Measurements from ENCODE around the gene RHBDF1. TPM values are rescaled to one million over a fixed set of nuclear protein-coding genes. Genes with fewer than 3 reads are reported as not detected.
A peak's percentile ranks its signal among the peaks of the same experiment; 100 is the strongest.

Gene RHBDF1
- total and polyA plus RNA-seq, 9 of the 15 experiments (the other 6 are each of a cell fraction or from before 2014, with no cell fraction given) = 1.0 to 8.2 (median 4.2) TPM

DNA sequence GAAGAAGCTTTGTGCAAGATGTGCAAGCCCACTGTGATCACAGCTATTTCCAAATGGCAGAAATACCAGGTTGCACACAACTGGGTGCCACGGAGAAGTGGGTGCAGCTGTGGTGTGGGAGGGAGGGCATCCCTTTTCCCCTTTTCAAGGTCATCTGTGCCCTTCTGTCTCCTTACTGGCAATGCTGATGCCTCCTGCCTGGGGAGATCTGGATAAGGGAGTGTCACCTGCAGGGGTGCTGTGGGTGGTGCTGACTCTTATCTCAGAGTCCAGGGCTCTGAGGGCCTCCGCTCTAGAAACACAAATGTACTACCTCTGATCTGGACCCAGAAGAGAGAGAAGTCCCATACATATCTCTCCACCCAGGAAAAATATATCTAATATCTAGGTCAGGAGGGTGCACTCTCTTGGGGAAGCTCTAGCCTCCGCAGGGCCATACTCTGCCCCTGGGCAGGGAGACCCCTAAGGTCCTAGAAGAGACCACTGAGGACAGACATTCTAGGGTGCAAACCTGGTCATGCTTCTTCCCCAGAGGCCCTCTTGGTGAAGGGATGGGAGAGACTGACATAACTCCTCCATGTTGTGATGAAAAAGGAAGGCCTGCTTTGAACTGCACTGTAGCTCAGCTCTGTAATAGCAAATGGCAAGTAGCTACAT, 47.5 kb upstream of the RHBDF1 start (continued):
- TF ChIP-seq, protein P1, sequence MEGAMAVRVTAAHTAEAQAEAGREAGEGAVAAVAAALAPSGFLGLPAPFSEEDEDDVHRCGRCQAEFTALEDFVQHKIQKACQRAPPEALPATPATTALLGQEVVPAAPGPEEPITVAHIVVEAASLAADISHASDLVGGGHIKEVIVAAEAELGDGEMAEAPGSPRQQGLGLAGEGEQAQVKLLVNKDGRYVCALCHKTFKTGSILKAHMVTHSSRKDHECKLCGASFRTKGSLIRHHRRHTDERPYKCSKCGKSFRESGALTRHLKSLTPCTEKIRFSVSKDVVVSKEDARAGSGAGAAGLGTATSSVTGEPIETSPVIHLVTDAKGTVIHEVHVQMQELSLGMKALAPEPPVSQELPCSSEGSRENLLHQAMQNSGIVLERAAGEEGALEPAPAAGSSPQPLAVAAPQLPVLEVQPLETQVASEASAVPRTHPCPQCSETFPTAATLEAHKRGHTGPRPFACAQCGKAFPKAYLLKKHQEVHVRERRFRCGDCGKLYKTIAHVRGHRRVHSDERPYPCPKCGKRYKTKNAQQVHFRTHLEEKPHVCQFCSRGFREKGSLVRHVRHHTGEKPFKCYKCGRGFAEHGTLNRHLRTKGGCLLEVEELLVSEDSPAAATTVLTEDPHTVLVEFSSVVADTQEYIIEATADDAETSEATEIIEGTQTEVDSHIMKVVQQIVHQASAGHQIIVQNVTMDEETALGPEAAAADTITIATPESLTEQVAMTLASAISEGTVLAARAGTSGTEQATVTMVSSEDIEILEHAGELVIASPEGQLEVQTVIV (CRISPR knock-in tag; IDR thresholded peaks at IDR 0.05; ENCODE audit: borderline replicate concordance) = no peak
- TF ChIP-seq KHSRP (IDR thresholded peaks at IDR 0.05) = no peak
- TF ChIP-seq HNRNPLL (IDR thresholded peaks at IDR 0.05; ENCODE audit: low read depth, low read length, poor library complexity, severe bottlenecking) = no peak
- TF ChIP-seq ELF4 (CRISPR knock-in tag; IDR thresholded peaks at IDR 0.05) = peak; percentile 72; the same call in 1 of the 2 replicates
- TF ChIP-seq NR2C2 (CRISPR knock-in tag; IDR thresholded peaks at IDR 0.05) = no peak
- no peak for TF ChIP-seq NR2C2 (tag; IDR thresholded peaks at IDR 0.05)
- TF ChIP-seq SRSF1 (IDR thresholded peaks at IDR 0.05; ENCODE audit: low read depth, low read length) = no peak
- TF ChIP-seq KLF13 (tag; IDR thresholded peaks at IDR 0.05; ENCODE audit: borderline replicate concordance, low read depth) = no peak
- TF ChIP-seq GTF2A2 (tag; IDR thresholded peaks at IDR 0.05) = no peak
- no peak for TF ChIP-seq EZH2 (IDR thresholded peaks at IDR 0.05; ENCODE audit: borderline replicate concordance, low read depth, low read length)
- no peak for TF ChIP-seq ZFP36 (IDR thresholded peaks at IDR 0.05; ENCODE audit: low read depth, low read length, partially characterized antibody)
- no peak for TF ChIP-seq NCOA4 (IDR thresholded peaks at IDR 0.05; ENCODE audit: partially characterized antibody)
- TF ChIP-seq ZNF239 (CRISPR knock-in tag; IDR thresholded peaks at IDR 0.05) = peak; percentile 10; the same call in 1 of the 2 replicates
- no peak for TF ChIP-seq SMAD3 (CRISPR knock-in tag; conservative IDR thresholded peaks at IDR 0.05)
- TF ChIP-seq, protein P2, sequence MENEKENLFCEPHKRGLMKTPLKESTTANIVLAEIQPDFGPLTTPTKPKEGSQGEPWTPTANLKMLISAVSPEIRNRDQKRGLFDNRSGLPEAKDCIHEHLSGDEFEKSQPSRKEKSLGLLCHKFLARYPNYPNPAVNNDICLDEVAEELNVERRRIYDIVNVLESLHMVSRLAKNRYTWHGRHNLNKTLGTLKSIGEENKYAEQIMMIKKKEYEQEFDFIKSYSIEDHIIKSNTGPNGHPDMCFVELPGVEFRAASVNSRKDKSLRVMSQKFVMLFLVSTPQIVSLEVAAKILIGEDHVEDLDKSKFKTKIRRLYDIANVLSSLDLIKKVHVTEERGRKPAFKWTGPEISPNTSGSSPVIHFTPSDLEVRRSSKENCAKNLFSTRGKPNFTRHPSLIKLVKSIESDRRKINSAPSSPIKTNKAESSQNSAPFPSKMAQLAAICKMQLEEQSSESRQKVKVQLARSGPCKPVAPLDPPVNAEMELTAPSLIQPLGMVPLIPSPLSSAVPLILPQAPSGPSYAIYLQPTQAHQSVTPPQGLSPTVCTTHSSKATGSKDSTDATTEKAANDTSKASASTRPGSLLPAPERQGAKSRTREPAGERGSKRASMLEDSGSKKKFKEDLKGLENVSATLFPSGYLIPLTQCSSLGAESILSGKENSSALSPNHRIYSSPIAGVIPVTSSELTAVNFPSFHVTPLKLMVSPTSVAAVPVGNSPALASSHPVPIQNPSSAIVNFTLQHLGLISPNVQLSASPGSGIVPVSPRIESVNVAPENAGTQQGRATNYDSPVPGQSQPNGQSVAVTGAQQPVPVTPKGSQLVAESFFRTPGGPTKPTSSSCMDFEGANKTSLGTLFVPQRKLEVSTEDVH (IDR thresholded peaks at IDR 0.05; ENCODE audit: low read depth, partially characterized antibody) = no peak
- no peak for TF ChIP-seq EWSR1 (IDR thresholded peaks at IDR 0.05; ENCODE audit: borderline replicate concordance, low read depth, partially characterized antibody)
- TF ChIP-seq ZNF431 (CRISPR knock-in tag; IDR thresholded peaks at IDR 0.05) = no peak
- no peak for TF ChIP-seq POLR3A (IDR thresholded peaks at IDR 0.05; ENCODE audit: borderline replicate concordance, extremely low read depth, insufficient read depth, insufficient read length)
